ENCODE data around the gene ANKRD37. TPM values are rescaled to one million over a fixed set of nuclear protein-coding genes. Genes with fewer than 3 reads are reported as not detected.

ANKRD37 gene
- total RNA-seq, 1 experiment from 2014 or later = 3.6 TPM

- no peaks in the 10 kb centered on the region for H3K27me3 ChIP-seq (replicated peaks; ENCODE audit: control insufficient read depth, insufficient read depth, low read length)
- no TSS peak for BruUV-seq (replicated peaks)
- H3K4me1 ChIP-seq = no peaks in the 10 kb centered on the region
- H3K36me3 ChIP-seq (ENCODE audit: control insufficient read depth, insufficient read depth, low read length) = no peaks in the 10 kb centered on the region
- H3K9me3 ChIP-seq = no peaks in the 10 kb centered on the region
- peak overlapping the region; percentile 89 for H3K4me3 Mint-ChIP-seq (ENCODE audit: unreplicated experiment)
- H3K9me3 Mint-ChIP-seq (ENCODE audit: unreplicated experiment) = peaks cover 8% of the 10 kb centered on the region
- DNase-seq = no peak
- peaks cover 18% of the 10 kb centered on the region for H3K36me3 Mint-ChIP-seq (ENCODE audit: insufficient read depth, unreplicated experiment)
- intact Hi-C loops (cut with micrococcal nuclease; ENCODE audit: unreplicated experiment) = loop anchor here (5.0 to 10.0 kb wide), 3 partner anchors 157 to 640 kb away; partner anchors contain the start of gene SLC25A4
- ChIA-PET CTCF (no interaction called here), POLR2A (no interaction called here)
- H3K27ac Mint-ChIP-seq (ENCODE audit: unreplicated experiment) = no peak overlapping the region
- no peaks in the 10 kb centered on the region for H3K27me3 Mint-ChIP-seq (ENCODE audit: insufficient read depth, unreplicated experiment)
- H3K4me3 ChIP-seq (ENCODE audit: low read depth, low read length) = peak overlapping the region; percentile 85
- H3K4me1 Mint-ChIP-seq (ENCODE audit: low read depth, unreplicated experiment) = peaks cover 7% of the 10 kb centered on the region
- TF ChIP-seq CTCF (IDR thresholded peaks at IDR 0.05; ENCODE audit: insufficient read depth in 1 of 2, low read depth in 1 of 2, low read length in 1 of 2, severe bottlenecking in 1 of 2, unreplicated experiment in 1 of 2) = no peak
These were observed 1.9 kb upstream of the ANKRD37 start for GRCh38 chr4:185394568-185395237.

- Mint-ChIP-seq H3K9me3 (ENCODE audit: unreplicated experiment) (peaks cover 8% of the 10 kb centered on the region), H3K4me1 (ENCODE audit: low read depth, unreplicated experiment) (peaks cover 7% of the 10 kb centered on the region), H3K27ac (ENCODE audit: unreplicated experiment) (peak within 1 kb of the TSS; percentile 91), H3K27me3 (ENCODE audit: insufficient read depth, unreplicated experiment) (no peaks in the 10 kb centered on the region), H3K4me3 (ENCODE audit: unreplicated experiment) (peak within 1 kb of the TSS; percentile 89), H3K36me3 (ENCODE audit: insufficient read depth, unreplicated experiment) (peaks cover 18% of the 10 kb centered on the region)
- intact Hi-C loops (cut with micrococcal nuclease; ENCODE audit: unreplicated experiment) = loop anchor here (5.0 to 10.0 kb wide), 3 partner anchors 158 to 639 kb away; partner anchors contain the start of gene SLC25A4
- ChIA-PET CTCF (interaction anchor here (1.8 kb wide), 1 partner anchor 168 kb away, joined by 5 read pairs; no protein-coding TSS in a partner anchor), POLR2A (interaction anchor here (1.7 to 2.0 kb wide), 2 partner anchors 30 to 252 kb away, joined by 7 to 11 read pairs; partner anchors contain the start of genes SLC25A4 and UFSP2)
- TF ChIP-seq CTCF (IDR thresholded peaks at IDR 0.05; ENCODE audit: insufficient read depth in 1 of 2, low read depth in 1 of 2, low read length in 1 of 2, severe bottlenecking in 1 of 2, unreplicated experiment in 1 of 2) = no peak
- DNase-seq = no peak
- Histone ChIP-seq H3K9me3 (no peaks in the 10 kb centered on the region), H3K36me3 (ENCODE audit: control insufficient read depth, insufficient read depth, low read length) (no peaks in the 10 kb centered on the region), H3K27me3 (replicated peaks; ENCODE audit: control insufficient read depth, insufficient read depth, low read length) (no peaks in the 10 kb centered on the region), H3K4me3 (ENCODE audit: low read depth, low read length) (peak within 1 kb of the TSS; percentile 85), H3K4me1 (no peaks in the 10 kb centered on the region)
- TSS peak; percentile 55 for BruUV-seq (replicated peaks)
These were observed 1.2 kb upstream of the ANKRD37 start, which contains the start of gene LRP2BP for GRCh38 chr4:185395238-185395955. LRP2BP (minus strand) TSS chr4:185395924; CDS start chr4:185378186, 17,738 bp downstream.
